Activated CD8-positive, alpha-beta memory T cell treated with anti-CD3 and anti-CD28 coated beads for 1 hour (primary cell): ENCODE measurements around the gene LYPD6B.

Source experiments
- DNase-seq, 2 donors: peaks; one replicate each; pipeline ENCODE4 v3.0.0-alpha.2; 2020; ENCODE audit warnings: low read depth in 1 of 2; ENCODE audit errors: extremely low read depth in 1 of 2

The LYPD6B gene

GRCh38 chr2:149039213-149039724, 770 bp downstream of the LYPD6B start:
- DNase-seq: no peak

- peak in 1 of 2 donors; percentile 37 for DNase-seq
Observed at GRCh38 chr2:149040451-149040850, 2.0 kb downstream of the LYPD6B start.

- DNase-seq: no peak
Observed at GRCh38 chr2:149041482-149041881, 3.0 kb downstream of the LYPD6B start.

GRCh38 chr2:149042881-149043280, 4.4 kb downstream of the LYPD6B start:
- no peak for DNase-seq

- DNase-seq: no peak
Observed at GRCh38 chr2:149044500-149044899, 6.0 kb downstream of the LYPD6B start.

GRCh38 chr2:149047118-149047517, 8.6 kb downstream of the LYPD6B start:
- no peak for DNase-seq

GRCh38 chr2:149049142-149049541, 10.6 kb downstream of the LYPD6B start:
- no peak for DNase-seq

DNA sequence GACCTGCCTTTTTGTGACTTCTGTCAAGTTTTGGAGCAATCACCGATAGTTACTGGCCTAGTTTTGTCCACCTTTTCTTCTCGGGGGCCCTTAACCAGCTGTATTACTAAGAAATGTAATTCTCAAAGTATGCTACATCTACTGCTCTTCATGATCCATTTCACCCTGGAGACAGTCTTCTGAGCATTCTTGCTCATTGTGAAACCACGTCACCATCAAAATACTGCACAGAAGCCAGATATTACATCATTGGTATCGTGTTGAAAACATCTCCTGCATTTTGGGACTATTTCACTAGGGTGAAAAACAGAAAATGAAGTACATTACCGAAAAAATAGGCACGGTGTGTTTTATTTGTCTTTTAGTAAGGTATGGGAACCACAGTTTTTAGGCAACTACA, 11.7 kb downstream of the LYPD6B start:
- no peak for DNase-seq

DNA sequence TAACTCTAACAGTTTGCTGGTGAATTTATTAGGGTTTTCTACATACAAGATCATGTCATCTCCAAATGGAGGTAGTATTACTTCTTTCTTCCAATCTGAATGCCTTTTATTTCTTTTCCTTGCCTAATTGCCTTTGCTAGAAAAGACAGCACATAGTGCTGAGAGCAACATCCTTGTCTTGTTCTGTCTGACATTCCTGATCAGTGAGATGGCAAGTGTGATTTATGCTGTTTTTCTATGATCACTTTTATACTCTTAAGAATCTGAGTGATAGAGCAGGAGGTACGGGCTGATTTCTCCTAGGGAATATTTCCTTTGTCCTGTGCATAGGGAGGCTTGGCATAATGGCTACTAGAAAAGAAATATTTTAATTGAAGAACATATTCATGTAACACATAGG, 17.3 kb downstream of the LYPD6B start:
- DNase-seq: no peak

- DNase-seq: no peak
Observed at GRCh38 chr2:149056541-149057255, 18.2 kb downstream of the LYPD6B start.

DNA sequence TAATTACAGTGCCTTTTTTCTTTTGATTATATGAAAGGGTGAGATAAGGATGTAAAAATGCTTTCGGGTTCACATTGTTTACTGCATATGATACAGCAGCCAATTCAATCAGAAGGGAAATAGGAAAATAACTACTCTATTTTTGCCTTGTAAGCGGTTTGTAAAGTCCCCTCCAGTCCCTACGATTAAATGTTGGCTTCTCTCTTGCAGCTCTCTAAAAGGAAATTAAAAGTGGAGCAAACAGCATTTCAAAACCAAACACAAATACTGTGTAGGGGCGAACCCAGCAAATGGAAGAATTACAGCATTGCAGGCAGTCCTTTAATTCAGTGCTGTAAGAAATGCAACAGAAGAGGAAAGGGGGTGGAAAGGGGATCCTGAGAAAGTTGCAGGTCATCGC, 18.9 kb downstream of the LYPD6B start:
- DNase-seq: no peak

GRCh38 chr2:149058936-149059335, 20.4 kb downstream of the LYPD6B start:
- no peak for DNase-seq

DNA sequence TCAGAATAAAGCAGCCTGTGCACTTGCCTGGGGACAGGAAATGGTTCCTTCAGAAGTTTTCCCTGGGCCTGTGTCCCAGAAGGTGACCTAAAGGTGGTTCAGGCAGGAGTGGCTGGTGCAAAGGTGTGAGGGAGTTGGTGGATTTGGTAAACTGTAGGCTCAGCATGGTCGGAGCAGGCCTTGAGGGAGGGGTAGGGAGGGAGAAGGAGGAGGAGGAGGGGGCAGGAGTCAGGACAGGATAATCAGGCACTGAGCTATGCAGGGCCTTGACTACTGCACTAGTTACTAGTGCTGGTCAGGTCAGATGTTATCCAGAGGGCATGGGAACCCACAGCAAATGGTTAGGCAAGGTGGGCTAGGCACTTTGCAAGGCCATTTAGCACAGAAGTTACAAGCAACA, 21.3 kb downstream of the LYPD6B start:
- no peak for DNase-seq

DNA sequence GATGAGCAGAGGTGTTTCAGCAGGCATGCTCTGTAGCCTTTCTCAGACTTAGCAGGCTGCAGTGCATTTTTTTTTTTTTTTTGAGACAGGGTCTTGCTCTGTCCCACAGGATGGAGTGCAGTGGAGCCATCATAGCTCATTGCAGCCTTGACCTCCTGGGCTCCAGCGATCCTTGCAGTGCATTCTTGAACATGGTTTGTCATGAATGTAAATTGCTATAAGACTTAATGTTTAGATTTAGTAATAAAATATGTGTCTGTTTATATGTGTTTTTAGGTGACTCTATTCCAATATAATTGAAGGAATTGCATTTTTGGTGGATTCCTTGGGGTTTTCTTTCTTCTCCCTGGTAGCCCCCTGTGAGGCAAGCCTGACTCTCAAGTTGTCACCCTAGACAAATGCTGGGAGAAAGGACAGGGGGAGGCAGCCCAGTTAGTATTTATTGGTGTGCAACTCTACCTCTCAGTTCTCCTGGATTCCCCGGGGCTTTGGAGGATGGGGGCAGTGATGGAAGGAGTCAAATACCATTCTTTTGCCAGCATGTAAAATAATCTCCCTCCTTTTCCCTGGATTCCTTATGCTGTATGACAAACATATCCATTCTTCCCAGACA, 22.7 kb downstream of the LYPD6B start:
- no peak for DNase-seq

DNA sequence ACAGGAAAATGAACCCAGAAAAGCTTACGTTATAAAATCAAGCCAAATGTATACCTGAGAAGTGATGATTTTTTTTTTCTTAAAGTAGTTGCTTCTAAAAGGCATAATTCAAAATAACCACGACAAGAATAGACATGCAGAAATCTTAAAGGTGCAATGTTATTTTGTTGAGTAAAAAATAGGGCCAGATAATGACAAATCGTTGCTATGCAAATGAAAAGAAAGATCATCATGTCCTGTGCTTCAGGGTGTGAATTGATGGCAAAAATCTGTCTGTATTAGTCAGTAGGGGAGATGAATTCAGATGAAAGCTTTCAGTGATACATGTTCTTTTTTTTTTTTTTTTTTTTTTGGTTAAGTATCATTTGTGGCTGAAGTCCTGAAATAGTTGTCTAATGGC, 24.0 kb downstream of the LYPD6B start:
- DNase-seq: no peak

GRCh38 chr2:149063177-149063576, 24.7 kb downstream of the LYPD6B start:
- no peak for DNase-seq

DNA sequence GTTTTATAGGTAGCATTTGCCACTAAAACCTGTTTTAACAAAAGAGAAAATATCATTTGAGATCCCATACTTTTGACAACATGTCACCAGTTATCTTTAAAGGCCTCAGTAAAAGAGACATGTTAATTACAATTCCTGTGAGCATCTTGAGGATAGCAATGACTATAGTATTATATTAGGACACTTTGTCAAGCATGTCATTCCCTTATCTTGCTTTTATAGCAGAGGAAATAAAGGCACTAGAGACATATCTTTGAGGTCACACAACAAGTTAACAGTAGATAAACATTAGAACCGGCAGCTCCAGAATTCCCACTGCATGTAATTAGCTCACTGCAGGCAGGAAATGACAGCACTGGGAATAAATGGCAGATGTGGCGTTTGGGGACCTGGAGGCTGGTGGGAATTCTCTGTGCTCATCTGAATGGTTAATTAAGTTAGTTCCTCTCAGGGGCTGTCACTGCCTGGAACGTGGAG, 25.9 kb downstream of the LYPD6B start:
- no peak for DNase-seq

DNA sequence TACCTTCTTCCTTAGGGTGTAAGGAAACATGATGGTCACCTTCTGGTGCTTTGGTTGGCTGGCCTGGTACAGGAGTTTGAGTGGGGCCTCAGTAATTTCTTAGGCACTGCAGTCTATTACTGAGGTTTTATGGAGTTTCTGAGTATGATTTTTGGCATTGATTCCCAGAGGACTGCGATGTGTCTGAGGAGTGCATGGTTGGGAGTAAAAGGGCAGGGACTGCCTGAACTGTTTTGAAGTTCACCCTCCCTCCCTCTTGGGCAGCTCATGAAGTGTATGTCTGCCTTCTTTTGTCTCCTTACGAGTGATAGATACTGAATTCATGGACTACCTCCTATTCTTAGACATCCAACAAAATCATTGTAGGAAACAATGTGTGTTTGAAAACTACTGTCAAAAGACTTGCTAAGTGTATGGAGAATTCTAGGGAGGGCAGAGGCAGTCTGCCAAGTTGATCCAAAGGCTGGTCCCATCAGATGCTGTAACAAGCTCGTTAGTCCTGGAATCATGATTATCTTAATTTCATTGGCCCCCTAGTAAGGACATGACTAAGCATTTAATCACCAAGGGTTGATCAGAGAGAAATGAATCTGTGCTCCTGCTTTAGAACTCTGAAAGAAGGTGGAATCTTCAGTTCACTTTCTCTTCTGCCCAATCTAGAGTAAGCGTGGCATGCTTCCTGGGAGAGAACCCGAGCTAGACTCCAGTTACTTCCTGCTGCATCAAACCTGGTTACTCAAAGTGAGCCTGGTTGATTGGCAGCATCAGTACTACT, 26.5 kb downstream of the LYPD6B start:
- DNase-seq: no peak

GRCh38 chr2:149068225-149068995, 29.9 kb downstream of the LYPD6B start:
- no peak for DNase-seq

DNA sequence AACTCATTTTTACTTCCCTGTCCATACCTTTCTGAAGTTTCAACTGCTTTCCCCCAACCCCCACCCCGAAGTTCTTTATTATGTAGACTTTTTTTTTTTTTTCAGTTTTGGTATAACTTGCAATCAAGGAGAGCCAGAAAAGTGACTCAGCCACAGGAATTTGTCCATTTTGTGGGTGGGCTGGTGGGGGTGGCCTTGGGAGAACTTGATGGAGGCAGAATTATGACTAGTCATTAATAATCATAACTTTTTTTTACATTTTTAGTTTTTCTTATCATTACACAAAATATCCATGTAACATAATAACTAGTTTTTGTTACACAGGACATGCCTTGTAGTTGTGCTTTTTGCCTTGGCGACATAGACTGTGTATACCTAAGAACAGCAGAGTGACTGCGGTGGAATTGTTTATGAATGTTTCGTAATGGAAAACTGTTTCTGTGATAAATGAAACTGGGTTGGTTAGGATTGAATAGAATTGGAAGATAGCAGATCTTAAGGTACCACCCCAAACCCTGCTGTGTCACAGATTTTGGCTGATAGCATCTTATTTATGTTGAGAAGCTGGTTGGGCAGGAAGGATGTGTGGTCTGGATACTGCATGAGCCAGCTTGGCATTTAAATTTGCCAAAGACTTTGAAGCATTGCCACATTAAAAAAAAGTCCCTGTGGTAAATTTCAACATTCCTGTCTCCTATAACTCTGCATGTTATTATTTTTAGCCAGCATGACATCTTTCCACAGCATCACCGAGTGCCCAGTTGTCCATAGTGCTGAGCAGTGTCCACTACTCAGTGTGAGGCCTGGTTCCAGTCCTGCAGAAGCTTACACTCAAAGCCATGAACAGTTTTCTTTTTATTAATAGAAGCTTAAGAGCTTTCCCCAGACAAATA, 30.7 kb downstream of the LYPD6B start:
- no peak for DNase-seq
